PC-3 (cell line): Measurements from ENCODE around the gene RPS6KA2. TPM values are rescaled to one million over a fixed set of nuclear protein-coding genes. Genes with fewer than 3 reads are reported as not detected.

Experiments
- ATAC-seq: fragments of 200-7000 bp; cut with Tn5 transposase; 2 replicates; pipeline ENCODE4 v1.9.1; 2020; ENCODE audit warnings: mild to moderate bottlenecking, moderate library complexity
- BruUV-seq: library from RNA; stranded (reverse); fragments of 400-500 nt; replicated peaks from 2 replicates; lab custom pipeline; 2021; lab: Mats Ljungman, UMichigan
- CTCF ChIA-PET: fragments of 300-600 bp; sonication (Branson Sonifier 250); formaldehyde crosslinking; loops from one replicate; lab custom pipeline; 2022; ENCODE audit warnings: antibody characterized with exemption; lab: Charles Lee
- POLR2A ChIA-PET: fragments of 300-600 bp; sonication (Branson Sonifier 250); formaldehyde crosslinking; loops from one replicate; lab custom pipeline; 2022; ENCODE audit warnings: antibody characterized with exemption; ENCODE audit not compliant: unreplicated experiment; lab: Charles Lee
- DNase-seq: peaks from one replicate; pipeline ENCODE4 v3.0.0-alpha.2; 2015
- H2AFZ ChIP-seq: fragments of 300-600 bp; sonication (generic); 2 replicates; pipeline ENCODE4 v1.6.0; 2016; ENCODE audit warnings: antibody characterized with exemption, low read length
- H3F3A ChIP-seq: fragments of 300-600 bp; sonication (generic); one replicate; pipeline ENCODE4 v1.6.0; 2017; ENCODE audit warnings: antibody characterized with exemption, low read length, control low read depth, mild to moderate bottlenecking; ENCODE audit not compliant: unreplicated experiment
- H3K27ac ChIP-seq: fragments of 300-600 bp; sonication (generic); 2 replicates; pipeline ENCODE4 v1.5.1; 2016; ENCODE audit warnings: mild to moderate bottlenecking, low read length
- H3K27me3 ChIP-seq: fragments of 300-600 bp; sonication (generic); 2 replicates; pipeline ENCODE4 v1.6.1; 2016; ENCODE audit warnings: low read length, mixed read lengths
- H3K36me3 ChIP-seq: fragments of 300-600 bp; sonication (generic); 2 replicates; pipeline ENCODE4 v1.6.1; 2016; ENCODE audit warnings: low read depth, mixed run types, low read length, mixed read lengths
- H3K4me1 ChIP-seq: fragments of 300-600 bp; sonication (generic); 2 replicates; pipeline ENCODE4 v1.5.1; 2016; ENCODE audit warnings: low read length; ENCODE audit not compliant: insufficient read depth
- H3K4me2 ChIP-seq: fragments of 300-600 bp; sonication (generic); 2 replicates; pipeline ENCODE4 v1.6.0; 2016; ENCODE audit warnings: low read length
- H3K4me3 ChIP-seq: fragments of 300-600 bp; sonication (generic); 2 replicates; pipeline ENCODE4 v1.5.1; 2016; ENCODE audit warnings: mild to moderate bottlenecking, low read length, mixed read lengths
- H3K79me2 ChIP-seq: fragments of 300-600 bp; sonication (generic); 2 replicates; pipeline ENCODE4 v1.6.1; 2017; ENCODE audit warnings: low read length, mixed read lengths
- H3K9ac ChIP-seq: fragments of 300-600 bp; sonication (generic); 2 replicates; pipeline ENCODE4 v1.6.0; 2016; ENCODE audit warnings: mild to moderate bottlenecking, low read length
- H3K9me2 ChIP-seq: fragments of 300-600 bp; sonication (generic); replicated peaks from 2 replicates; pipeline ENCODE4 v1.6.1; 2016; ENCODE audit warnings: mixed run types, low read length, mixed read lengths
- H3K9me3 ChIP-seq: fragments of 300-600 bp; sonication (generic); 2 replicates; pipeline ENCODE4 v1.6.1; 2016; ENCODE audit warnings: low read length, mixed read lengths
- H4K20me1 ChIP-seq: fragments of 300-600 bp; sonication (generic); 2 replicates; pipeline ENCODE4 v1.6.1; 2016; ENCODE audit warnings: low read length, mixed read lengths
- EZH2 ChIP-seq: fragments of 300-600 bp; sonication (generic); IDR thresholded peaks from one replicate; pipeline ENCODE4 v1.6.1; 2017; ENCODE audit warnings: antibody characterized with exemption, mild to moderate bottlenecking, low read length; ENCODE audit not compliant: unreplicated experiment
- EZH2phosphoT487 ChIP-seq: fragments of 300-600 bp; sonication (generic); IDR thresholded peaks from 2 replicates; pipeline ENCODE4 v1.6.1; 2018; ENCODE audit warnings: mild to moderate bottlenecking, antibody characterized with exemption, low read length, borderline replicate concordance
- intact Hi-C: fragments of 100-400 bp; cut with micrococcal nuclease; formaldehyde crosslinking; loops from 2 replicates; pipeline ENCODE4 v1.9.0; 2023
- total RNA-seq: library from RNA; depleted of rRNA; stranded (reverse); fragments of >200 nt; gene quantifications from 2 replicates; pipeline ENCODE4 v1.2.3, GENCODE V29; 2014
- TF ChIP-seq, protein P1 (sequence below): fragments of 300-600 bp; sonication (generic); conservative IDR thresholded peaks from 2 replicates; pipeline ENCODE4 v1.5.1; 2017; ENCODE audit warnings: antibody characterized with exemption, low read depth, mild to moderate bottlenecking, low read length

RPS6KA2 gene
- total RNA-seq, 1 experiment from 2014 or later, result 5.1 TPM

DNA sequence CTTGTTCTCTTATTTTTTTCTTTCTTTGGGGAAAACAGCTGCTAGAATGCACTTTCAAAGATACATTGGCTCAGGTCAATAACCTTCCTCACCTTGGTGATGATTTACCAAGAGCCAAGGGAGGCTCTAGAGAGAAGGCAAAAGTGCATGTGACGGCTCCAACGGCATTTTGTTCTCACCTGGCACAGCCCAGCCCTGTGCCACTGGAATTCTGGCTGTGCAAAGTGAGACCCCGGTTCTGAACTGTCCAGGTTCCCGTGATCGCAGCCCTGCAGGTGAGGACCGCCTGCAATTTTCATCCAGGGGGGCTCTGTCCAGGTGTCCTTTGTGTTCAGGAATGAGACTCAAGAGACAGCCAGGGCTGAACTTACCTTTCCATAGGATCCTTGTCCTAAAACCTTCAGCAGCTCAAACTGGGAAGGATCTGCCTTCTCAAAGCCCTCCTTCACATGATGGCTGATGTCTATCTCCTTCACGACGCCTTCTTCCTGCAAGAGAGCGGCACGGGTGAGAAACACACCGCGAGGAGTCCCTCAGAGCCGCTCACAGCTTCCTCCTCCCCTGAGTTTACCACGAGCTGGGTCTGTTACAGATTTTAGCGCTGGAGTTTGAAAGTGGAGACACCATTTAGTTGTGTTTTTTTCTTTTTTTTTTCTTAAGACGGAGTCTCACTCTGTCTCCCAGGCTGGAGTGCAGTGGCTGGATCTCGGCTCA, 88.6 kb downstream of the RPS6KA2 start:
- H3K9me3 ChIP-seq, result no peaks in the 10 kb centered on the region
- H3K79me2 ChIP-seq, result no peaks in the 10 kb centered on the region
- H3K4me2 ChIP-seq, result no peak overlapping the region
- H3K4me3 ChIP-seq, result no peak overlapping the region
- no peak overlapping the region for H3K27ac ChIP-seq
- ATAC-seq (no peak), DNase-seq (no peak)
- intact Hi-C loops, result no loop called here
- no peaks in the 10 kb centered on the region for H4K20me1 ChIP-seq
- no peak overlapping the region for H2AFZ ChIP-seq
- ChIA-PET CTCF (no interaction called here), POLR2A (no interaction called here)
- TF ChIP-seq, protein P1, sequence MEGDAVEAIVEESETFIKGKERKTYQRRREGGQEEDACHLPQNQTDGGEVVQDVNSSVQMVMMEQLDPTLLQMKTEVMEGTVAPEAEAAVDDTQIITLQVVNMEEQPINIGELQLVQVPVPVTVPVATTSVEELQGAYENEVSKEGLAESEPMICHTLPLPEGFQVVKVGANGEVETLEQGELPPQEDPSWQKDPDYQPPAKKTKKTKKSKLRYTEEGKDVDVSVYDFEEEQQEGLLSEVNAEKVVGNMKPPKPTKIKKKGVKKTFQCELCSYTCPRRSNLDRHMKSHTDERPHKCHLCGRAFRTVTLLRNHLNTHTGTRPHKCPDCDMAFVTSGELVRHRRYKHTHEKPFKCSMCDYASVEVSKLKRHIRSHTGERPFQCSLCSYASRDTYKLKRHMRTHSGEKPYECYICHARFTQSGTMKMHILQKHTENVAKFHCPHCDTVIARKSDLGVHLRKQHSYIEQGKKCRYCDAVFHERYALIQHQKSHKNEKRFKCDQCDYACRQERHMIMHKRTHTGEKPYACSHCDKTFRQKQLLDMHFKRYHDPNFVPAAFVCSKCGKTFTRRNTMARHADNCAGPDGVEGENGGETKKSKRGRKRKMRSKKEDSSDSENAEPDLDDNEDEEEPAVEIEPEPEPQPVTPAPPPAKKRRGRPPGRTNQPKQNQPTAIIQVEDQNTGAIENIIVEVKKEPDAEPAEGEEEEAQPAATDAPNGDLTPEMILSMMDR, result no peak
- TF ChIP-seq EZH2 (no peak), EZH2phosphoT487 (no peak)
- no peaks in the 10 kb centered on the region for H3F3A ChIP-seq
- H3K4me1 ChIP-seq, result peaks cover 29% of the 10 kb centered on the region
- H3K9me2 ChIP-seq, result no peaks in the 10 kb centered on the region
- no peaks in the 10 kb centered on the region for H3K27me3 ChIP-seq
- H3K9ac ChIP-seq, result no peak overlapping the region
- no TSS peak for BruUV-seq
- H3K36me3 ChIP-seq, result no peaks in the 10 kb centered on the region

- Histone ChIP-seq H3K4me2 (no peak overlapping the region), H3K36me3 (no peaks in the 10 kb centered on the region), H3K9ac (no peak overlapping the region), H3K4me3 (no peak overlapping the region), H2AFZ (no peak overlapping the region), H4K20me1 (no peaks in the 10 kb centered on the region), H3K4me1 (peaks cover 38% of the 10 kb centered on the region), H3K9me2 (no peaks in the 10 kb centered on the region), H3K27ac (no peak overlapping the region), H3F3A (peaks cover 3% of the 10 kb centered on the region), H3K79me2 (no peaks in the 10 kb centered on the region), H3K9me3 (no peaks in the 10 kb centered on the region), H3K27me3 (no peaks in the 10 kb centered on the region)
- POLR2A ChIA-PET, result no interaction called here
- CTCF ChIA-PET, result no interaction called here
- TF ChIP-seq EZH2 (no peak), EZH2phosphoT487 (no peak)
- TF ChIP-seq, protein P1, result no peak
- ATAC-seq (no peak), DNase-seq (no peak)
- BruUV-seq, result no TSS peak
- intact Hi-C loops, result loop anchor here (5.0 kb wide), 2 partner anchors 37 to 92 kb away; partner anchors contain the start of gene RPS6KA2
Observed at GRCh38 chr6:166534658-166535406, 92.2 kb downstream of the RPS6KA2 start.
